Caki2 (cell line): ENCODE measurements around the gene THYN1. TPM values are rescaled to one million over a fixed set of nuclear protein-coding genes. Genes with fewer than 3 reads are reported as not detected.
"Not testable (repeated sequence)": the region's sequence is repeated elsewhere in the genome, so short reads cannot be mapped to it uniquely, and the experiment has no call there.

Experiments used
- DNase-seq: peaks from one replicate; pipeline ENCODE4 v3.0.0-alpha.2; 2015; ENCODE audit warnings: low read depth
- in situ Hi-C: cut with HindIII; loops from 2 replicates; pipeline ENCODE4 v1.10.0; 2016; ENCODE audit warnings: low sequenced_read_pairs, low pct_unique_long_range_greater_than_20kb, mixed read lengths
- total RNA-seq: library from RNA; depleted of rRNA; stranded (reverse); fragments of >200 nt; shearing (Covaris generic); gene quantifications from 2 replicates; pipeline ENCODE4 v1.2.3, GENCODE V29; 2014; ENCODE audit warnings: low replicate concordance; rRNA removed

The THYN1 gene
- 15.5 and 17.9 TPM in 2 replicates for total RNA-seq

DNA sequence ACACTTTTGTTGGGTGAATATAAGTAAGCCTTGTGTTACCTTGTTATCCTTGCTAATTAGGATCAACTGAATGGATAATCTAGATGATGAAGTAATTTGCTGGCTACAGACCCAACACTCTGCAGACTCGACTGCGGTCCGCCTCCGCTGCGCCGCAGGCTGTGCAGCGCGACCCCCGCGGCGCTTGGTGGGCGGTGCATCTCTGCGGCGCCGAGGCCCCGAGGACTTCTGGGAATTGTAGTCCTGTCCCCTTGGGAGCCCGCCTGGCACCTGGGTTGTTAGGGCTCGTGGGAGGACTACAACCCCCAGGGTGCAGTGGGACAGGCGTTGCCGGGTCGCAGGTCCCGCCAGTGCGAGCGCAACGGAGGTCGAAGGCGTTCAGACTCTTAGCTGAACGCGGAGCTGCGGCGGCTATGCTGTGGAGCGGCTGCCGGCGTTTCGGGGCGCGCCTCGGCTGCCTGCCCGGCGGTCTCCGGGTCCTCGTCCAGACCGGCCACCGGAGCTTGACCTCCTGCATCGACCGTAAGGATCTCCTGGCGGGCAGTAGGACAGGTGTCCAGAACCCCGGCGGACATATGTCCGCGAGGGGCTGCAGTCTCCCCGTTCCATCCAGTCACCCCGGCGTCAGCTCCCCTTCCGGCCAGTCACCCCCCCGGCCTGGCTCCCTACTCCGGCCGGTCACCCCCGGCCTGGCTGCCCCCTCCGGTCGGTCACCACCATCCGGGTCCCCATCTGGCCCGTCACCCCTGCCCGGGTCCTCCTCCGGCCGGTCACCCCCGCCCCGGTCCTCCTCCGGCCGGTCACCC lies at the start of gene THYN1, which contains the start of gene ACAD8:
Gene THYN1, minus strand, starts transcription at position 165 of the 806 bp plus-strand sequence. CDS start 470 bp downstream, outside the sequence.
Gene ACAD8, plus strand, starts transcription at position 381 of the 806 bp plus-strand sequence. Its CDS starts 33 bp downstream, at position 414.
- in situ Hi-C loops: no loop called here
- peak; percentile 68 for DNase-seq

DNA sequence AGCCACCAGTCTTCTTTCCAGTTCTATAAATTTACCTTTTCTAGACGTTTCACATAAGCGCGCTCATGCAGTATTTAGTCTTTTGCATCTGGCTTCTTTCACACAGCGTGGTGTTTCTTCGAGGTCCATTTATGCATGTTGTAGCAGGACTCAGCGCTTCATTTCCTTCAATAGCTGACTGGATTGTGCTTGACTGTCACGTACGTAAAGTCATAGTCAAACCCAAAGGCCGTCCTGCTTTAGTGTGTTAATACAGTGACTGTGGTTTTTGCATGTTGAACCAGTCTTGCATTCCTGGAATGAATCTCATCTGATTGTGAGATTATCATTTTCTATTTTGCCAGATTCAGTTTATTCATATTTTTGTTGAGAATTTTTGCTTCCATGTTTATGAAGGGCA lies 41.5 kb upstream of the THYN1 start:
- in situ Hi-C loops: no loop called here
- no peak for DNase-seq

DNA sequence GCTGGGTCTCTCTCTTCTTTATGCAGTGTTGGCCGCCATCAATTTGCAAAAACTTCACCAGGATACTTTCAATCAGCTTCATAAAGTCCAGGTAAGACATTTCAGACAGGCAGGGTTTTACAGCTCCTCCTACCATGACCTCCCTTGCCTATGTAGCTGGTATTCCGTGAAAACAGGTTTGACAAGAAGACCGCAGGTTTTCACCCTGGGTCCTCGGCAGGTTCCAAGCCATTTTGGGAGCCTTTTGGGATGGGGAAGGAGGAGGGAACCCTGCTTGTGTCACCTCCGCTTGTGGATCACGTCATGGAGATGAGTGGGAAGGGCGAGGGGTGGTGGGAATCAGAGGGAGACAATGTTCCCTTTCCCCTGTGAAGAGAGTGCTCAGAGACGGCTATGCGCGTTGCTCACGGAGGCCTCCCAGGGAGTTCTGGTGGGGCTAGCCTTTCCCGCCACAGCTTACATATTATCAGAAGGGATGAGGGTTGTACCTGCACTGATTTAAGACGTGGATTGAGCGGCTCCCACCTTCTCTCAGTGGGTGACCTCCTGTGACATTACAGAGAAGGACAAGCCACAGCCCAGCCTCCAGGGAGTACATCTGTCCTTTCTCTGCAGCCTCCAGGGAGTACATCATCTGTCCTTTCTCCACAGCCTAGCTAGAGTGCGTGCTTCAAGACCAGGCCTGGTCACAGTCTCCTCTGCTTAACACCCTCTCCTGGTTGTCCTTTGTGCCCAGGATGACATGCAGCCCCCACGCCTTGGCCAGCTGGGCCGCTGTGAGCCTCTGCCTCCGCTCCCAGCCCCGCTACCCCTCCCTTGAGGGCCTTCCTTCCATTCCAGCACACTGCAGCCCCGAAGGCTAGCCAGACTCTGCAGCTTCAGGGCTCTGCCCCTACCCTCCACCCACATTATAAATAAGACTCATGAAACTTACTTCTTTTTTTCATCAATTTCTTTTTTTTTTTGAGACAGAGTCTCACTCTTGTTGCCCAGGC lies 40.3 kb upstream of the THYN1 start:
- in situ Hi-C loops: no loop called here
- no peak for DNase-seq

DNA sequence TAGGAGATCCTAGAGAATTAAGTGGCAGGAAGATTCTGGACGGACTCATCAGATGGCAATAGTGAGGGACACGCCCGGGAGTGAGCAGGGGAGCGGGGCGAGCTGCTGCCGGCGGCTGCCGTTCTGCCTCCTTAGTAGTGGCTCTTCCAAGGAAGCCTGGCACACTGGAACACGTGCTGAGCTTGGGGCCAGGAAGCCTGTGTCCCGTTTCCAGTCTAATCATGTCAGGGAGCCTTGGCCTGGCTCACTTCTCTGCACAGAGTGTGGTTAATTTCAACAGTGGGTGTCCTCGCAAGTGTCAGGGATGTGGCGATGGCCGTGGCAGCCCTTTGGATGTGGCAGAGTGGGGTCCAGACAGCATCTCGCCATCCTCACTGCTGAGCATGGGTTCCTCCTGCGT lies 39.5 kb upstream of the THYN1 start:
- DNase-seq: no peak
- in situ Hi-C loops: no loop called here

DNA sequence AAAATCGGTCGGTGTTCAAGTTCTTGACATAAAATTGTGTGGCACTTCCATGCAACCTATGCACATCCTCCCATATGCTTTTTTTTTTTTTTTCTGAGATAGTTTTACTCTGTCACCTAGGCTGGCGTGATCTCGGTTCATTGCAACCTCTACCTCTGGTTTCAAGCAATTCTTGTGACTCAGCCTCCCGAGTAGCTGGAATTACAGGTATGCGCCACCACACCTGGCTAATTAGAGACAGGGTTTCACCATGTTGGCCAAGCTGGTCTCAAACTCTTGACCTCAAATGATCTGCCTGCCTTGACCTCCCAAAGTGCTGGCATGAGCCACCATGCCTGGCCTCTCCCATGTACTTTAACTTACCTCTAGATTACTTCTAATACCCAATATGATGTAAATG lies 38.0 kb upstream of the THYN1 start:
- no peak for DNase-seq
- in situ Hi-C loops: no loop called here

DNA sequence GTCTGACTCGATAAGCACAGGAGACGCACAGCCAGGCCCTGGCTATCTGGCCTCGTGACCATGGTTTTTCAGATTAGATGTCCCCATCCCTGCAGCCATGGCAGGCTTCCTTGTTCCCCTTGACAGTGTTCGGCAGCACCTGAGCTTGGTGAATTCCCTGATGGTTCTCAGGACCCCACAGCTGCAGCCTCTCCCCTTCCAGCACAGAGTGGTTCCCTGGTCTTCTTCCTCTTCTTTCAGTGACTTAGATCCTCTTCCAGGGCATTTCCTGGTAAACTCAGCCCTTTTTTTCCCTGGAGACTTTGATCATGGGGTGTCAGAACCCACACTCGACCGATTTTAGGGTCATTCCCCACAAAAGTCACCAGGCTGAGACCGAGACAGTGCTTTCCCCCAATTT lies 37.5 kb upstream of the THYN1 start:
- DNase-seq: no peak
- in situ Hi-C loops: no loop called here

DNA sequence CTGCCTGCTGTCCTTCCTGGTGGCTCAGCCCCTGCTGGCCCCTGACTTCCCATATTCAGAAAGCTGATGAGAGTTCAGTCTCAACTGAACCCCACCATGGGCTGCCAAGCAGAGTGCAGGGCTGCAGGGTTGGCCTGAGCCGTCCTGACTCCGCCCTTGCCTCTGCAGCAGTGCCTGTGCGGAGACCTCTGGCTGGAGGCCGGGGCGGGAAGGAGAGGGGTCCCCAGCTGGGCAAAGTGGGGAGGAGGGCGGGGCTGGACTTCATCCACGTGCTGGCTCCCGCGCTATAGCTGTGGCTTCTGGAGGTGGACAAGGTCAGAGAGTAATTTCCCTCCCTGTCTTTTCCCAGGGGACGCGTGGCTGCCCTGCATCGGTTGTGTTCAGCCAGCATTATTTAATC lies 36.6 kb upstream of the THYN1 start:
- DNase-seq: no peak
- in situ Hi-C loops: no loop called here

DNA sequence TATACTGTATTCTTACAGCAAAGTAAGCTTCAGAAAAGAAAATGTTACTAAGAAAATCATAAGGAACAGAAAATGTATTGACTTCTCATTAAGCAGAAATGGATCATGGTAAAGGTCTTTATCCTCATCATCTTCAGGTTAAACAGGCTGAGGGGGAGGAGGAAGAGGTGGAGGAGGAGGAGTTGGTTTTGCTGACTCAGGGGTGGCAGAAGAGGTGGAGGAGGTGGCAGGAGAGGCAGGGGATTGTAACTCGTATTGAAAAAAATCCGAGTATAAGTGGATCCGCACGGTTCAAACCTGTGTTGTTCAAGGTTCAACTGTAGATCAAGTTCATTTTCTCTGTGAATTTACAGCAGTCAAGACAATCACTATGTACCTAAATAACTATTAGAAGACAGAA lies 36.0 kb upstream of the THYN1 start:
- in situ Hi-C loops: no loop called here

DNA sequence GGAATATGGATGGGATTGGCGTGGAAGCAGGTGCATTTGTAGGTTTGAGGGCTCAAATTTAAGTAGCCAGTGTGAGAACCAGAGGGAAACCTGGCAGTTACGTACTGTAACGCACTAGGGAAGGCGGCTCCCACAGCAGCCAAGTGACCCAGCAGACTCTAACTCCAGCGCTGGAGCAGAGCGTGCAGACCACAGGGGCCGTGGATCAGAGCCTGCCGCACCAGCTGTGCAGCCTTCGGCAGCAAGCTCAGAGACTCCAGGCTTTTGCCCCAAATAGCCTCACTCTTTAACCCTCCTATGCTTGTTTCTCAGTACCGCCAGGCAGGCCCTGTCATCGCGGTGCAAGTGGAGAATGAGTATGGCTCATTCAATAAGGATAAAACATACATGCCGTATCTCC lies 35.3 kb upstream of the THYN1 start:
- in situ Hi-C loops: no loop called here
- no peak for DNase-seq

More for the DNA sequence above, 36.0 kb upstream of the THYN1 start:
- DNase-seq: no peak

DNA sequence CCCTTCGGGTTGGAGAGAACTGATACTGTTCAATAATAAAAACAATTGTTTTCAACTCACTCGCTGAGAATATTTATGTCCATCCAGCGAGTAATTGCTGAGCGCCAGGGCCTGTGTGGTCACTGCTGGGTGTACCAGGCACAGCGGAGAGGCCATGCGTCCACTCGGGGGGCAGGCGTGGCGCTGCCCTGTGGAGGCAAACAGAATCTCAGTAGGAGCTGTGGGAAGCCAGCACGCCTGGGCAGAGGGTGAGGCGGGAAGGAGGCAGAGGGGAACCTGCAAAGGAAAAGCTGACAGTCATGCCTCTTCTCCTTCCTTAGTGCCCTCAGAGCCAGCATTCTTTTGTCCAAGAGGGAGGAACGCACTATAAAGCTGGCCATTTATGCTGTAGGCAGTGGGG lies 34.4 kb upstream of the THYN1 start:
- in situ Hi-C loops: no loop called here
- DNase-seq: no peak

DNA sequence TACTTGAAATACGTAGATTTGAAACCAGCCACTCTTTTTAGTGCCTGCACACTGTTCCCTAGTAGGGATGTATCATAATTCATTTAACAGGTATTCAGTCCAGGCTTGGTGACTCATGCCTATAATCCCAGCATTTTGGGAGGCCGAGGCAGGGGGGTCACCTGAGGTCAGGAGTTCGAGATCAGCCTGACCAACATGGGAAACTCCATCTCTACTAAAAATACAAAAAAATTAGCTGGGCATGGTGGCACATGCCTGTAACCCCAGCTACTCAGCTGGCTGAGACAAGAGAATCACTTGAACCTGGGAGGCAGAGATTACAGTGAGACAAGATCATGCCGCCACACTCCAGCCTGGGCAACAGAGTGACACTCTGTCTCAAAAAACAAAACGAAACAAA lies 31.2 kb upstream of the THYN1 start:
- DNase-seq, in situ Hi-C loops: not testable (repeated sequence)

DNA sequence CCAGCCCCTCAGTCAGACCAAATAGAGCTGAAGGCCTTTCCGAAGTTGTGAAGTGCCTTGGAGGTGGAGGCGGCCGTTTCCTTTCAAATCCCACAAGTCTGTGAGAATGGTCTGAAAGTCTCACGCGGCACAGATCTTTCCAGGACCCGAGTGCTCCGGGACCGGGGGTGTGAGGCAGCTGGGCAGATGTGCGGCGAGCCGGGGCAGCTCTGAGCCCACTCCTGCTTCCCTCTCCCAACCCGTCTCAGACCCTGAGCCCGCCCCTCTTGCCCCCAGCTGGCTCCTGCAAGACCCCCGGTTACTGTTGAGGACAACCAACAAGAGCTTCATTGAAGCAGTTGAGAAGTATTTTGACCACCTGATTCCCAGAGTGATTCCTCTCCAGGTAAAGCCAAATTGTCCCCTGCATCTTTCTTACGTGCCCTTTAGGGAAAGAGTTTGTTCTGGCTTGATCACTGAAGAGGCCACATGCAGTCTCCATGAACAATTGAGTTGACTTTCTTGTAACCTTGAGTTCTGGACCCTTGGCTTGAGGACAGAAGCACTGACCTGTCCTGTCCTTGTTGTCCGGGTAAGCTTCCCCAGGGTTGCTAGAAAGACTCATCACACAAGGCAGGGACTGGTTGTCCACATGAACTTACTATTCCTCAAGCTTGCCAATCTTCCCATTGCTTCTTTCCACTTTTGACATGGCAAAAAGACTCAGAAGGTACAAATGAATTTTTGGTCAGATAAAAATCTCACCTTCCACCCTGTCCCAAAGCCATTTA lies 30.5 kb upstream of the THYN1 start:
- in situ Hi-C loops: no loop called here
- no peak for DNase-seq

DNA sequence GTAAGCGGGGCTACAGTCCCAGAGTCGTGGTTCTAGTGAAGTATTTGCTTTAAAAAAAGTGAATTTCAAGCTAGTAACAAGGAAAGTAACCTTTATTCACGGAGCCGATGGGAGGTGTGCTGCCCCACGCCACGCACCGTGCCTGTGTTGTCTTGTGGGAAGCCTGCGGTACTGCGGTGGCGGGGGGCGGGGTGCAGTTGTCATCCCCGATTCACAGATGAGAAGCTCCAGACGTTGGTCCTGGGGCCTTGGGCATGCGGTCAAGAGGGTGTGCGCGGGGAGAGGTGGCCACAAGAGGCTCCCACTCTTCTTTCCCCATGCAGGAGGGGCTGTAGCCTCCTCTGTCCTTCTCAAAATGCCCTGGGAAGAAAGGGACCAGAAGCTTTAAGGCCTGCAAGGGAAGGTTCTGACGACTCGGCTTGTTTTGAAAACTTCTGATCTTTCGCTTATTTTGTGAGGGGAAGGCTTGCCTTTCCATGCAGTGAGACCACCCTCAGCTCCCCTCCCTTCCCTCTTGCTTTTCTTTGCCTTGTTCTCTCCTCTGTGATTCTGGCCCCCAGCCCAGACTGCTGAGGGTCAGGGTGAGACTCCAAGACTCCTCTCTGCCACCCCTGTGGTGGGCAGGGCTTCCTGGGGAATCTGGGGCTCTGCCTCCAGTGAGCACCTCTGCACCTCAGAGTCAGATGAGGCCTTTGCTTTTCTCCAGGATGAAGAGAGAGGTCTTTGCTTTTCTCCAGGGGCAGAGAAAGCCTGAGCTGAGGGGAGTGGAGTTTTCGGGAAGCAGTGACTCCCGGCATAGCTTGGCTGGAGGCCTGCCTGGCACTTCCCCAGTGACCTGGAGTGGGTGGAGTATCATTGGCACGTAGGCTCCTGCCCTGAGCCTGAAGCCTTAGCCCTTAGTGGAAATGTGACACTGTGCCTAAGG lies 29.2 kb upstream of the THYN1 start:
- no peak for DNase-seq
- in situ Hi-C loops: no loop called here

DNA sequence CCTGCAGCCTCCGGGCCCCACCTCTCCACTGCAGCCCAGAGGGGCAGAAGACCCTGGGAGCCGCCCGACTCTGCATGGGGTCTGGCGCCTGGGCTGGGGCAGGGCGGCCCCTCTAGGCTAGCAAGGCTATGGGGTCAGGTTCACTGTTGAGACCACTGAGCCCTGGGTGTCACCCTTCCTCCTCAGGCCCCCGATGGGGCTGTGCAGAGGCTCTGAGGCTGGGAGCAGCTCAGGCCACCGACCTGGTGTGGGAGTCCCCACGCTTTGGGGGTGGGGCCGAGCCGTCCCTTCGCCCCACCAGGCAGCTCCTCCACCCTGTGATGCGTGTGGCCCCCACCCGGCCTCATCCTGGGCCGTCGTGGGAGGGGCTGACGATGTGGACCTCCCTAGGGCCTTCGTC lies 28.5 kb upstream of the THYN1 start:
- DNase-seq, in situ Hi-C loops: not testable (repeated sequence)

DNA sequence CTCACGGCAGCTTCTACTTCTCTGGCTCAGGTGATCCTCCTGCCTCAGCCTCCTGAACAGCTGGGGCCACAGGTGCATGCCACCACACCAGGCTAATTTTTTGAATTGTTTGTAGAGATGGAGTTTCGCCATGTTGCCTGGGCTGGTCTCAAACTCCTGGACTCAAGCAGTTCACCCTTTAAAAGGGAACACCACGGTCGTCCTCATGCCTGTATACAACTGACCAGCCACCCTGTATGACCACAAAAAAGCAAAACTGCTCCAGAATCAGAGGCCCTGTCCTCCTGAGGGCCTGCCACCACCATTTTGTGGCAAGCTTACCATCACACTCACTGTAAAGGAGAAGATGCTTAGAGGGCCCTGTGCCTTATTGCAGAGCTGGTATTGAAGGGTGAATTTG lies 25.2 kb upstream of the THYN1 start:
- DNase-seq: no peak
- in situ Hi-C loops: no loop called here

DNA sequence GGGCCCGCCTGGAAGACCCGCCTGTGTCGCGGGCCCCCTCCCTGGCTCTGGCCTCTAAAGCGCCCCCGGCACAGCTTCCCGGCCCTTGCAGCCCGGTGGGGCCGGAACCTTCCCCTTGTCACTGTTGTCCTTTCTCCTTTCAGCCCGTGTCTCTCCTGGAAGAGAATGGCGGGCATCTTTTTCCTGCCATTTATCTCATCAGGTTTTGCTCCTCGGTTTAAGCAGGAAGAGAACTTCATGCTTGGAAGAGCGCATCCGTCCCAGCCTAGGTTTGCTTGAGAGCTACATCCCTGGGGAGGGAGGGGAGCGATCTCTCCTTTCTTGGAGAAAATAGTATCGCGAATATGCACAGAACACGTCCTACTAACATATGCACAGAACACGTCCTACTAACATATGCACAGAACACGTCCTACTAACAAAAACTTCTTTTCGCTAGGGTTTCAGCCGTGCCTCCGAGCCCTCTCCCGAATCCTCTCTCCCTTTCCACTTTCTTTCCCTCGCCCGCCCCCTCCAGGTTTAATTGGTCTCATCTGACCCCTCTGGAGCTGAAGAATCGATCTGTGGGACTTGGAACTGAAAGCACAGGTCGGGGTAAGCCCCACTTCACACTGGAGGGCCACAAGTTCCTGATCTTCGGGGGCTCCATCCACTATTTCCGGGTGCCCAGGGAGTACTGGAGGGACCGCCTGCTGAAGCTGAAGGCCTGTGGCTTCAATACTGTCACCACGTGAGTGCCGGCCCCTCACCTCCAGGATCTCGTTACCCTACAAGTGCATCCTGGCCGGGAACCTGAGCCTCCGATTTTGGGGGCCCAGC lies 24.2 kb upstream of the THYN1 start:
- no peak for DNase-seq
- in situ Hi-C loops: no loop called here
